ENCODE measurements around the gene ACSL5. TPM values are rescaled to one million over a fixed set of nuclear protein-coding genes. Genes with fewer than 3 reads are reported as not detected.

The ACSL5 gene
- total and polyA plus RNA-seq, 2 of the 8 experiments (the other 6 are each of a cell fraction or from before 2014, with no cell fraction given) = not detected

- Histone ChIP-seq H3K23me2 (ENCODE audit: low read depth, low read length) (peaks cover 3% of the 10 kb centered on the region; the same call in 1 of the 2 replicates), H3K14ac (ENCODE audit: insufficient read length) (no peak overlapping the region), H3K4me2 (ENCODE audit: insufficient read depth in 1 of 2, low read depth in 2 of 2, low read length in 2 of 2) (peak overlapping the region; percentile 89 to 92), H3K9me3 (ENCODE audit: insufficient read depth in 2 of 2, low read depth in 1 of 2, low read length in 1 of 2) (no peaks in the 10 kb centered on the region), H3K18ac (ENCODE audit: extremely low read depth, low read length) (no peak overlapping the region), H2BK20ac (ENCODE audit: low read length) (no peak overlapping the region), H2BK5ac (ENCODE audit: low read depth, low read length) (no peak overlapping the region), H2AFZ (ENCODE audit: low read length) (peak overlapping the region; percentile 98; the same call in 1 of the 2 replicates), H3K27me3 (replicated peaks in 1 of 4; ENCODE audit: control insufficient read depth in 3 of 4, extremely low read depth in 1 of 4, insufficient read depth in 3 of 4, low read length in 3 of 4) (no peaks in the 10 kb centered on the region), H3K9ac (replicated peaks in 1 of 4; ENCODE audit: extremely low read depth in 1 of 4, low read depth in 3 of 4, low read length in 3 of 4) (peak overlapping the region in 3 of 4 experiments; percentile 72 to 88 (median 85); a peak in 6 of 7 replicates), H3K79me2 (ENCODE audit: control insufficient read depth in 1 of 2, insufficient read depth in 2 of 2, low read length in 2 of 2) (peaks cover 0 to 56% of the 10 kb centered on the region in 2 experiments; a peak in 3 of 4 replicates), H4K91ac (replicated peaks; ENCODE audit: insufficient read length, low read length) (peak overlapping the region; percentile 73), H2AK5ac (ENCODE audit: low read depth, low read length) (no peak overlapping the region), H3K23ac (ENCODE audit: insufficient read length) (no peak overlapping the region), H3K4me3 (ENCODE audit: extremely low read depth in 1 of 4, insufficient read depth in 2 of 4, low read depth in 3 of 4, low read length in 4 of 4) (peak overlapping the region; percentile 85 to 99 (median 96)), H3K56ac (replicated peaks; ENCODE audit: insufficient read length, low read depth, low read length) (no peak overlapping the region), H3K4ac (replicated peaks; ENCODE audit: insufficient read length, low read depth, low read length) (no peak overlapping the region), H3K27ac (ENCODE audit: low read depth, low read length) (peak overlapping the region; percentile 94), H4K20me1 (replicated peaks in 1 of 2; ENCODE audit: control insufficient read depth in 1 of 2, insufficient read depth in 2 of 2, low read length in 2 of 2) (peaks cover 2% of the 10 kb centered on the region in 2 experiments), H2BK120ac (replicated peaks; ENCODE audit: low read depth, low read length) (no peak overlapping the region), H2BK15ac (ENCODE audit: low read length) (no peak overlapping the region), H3K36me3 (ENCODE audit: control insufficient read depth in 2 of 4, insufficient read depth in 4 of 4, low read length in 3 of 4) (peaks cover 0 to 20% (median 4%) of the 10 kb centered on the region in 4 experiments; a peak in 5 of 8 replicates), H4K8ac (ENCODE audit: extremely low read depth, insufficient read depth, low read length) (peak overlapping the region; percentile 76; the same call in 1 of the 2 replicates), H3K79me1 (ENCODE audit: low read depth, low read length) (0 out of 2 replicates have a peak, but pooled peaks cover 5% of the 10 kb centered on the region), H2BK12ac (ENCODE audit: low read depth, low read length) (no peak overlapping the region), H4K5ac (ENCODE audit: insufficient read length, low read depth, low read length) (peak overlapping the region; percentile 85), H3K4me1 (replicated peaks in 1 of 4; ENCODE audit: control insufficient read depth in 3 of 4, insufficient read depth in 4 of 4, low read length in 3 of 4) (no peaks in the 10 kb centered on the region; a peak in 1 of 7 replicates)
- DNase-seq (ENCODE audit: low read depth in 1 of 2, low spot score in 2 of 2) = no peak
- CTCF ChIA-PET (ENCODE audit: partially characterized antibody) = interaction anchor here (1.9 kb wide), 1 partner anchor 13 kb away, joined by 6 read pairs; no protein-coding TSS in a partner anchor
- WGBS, 2 experiments (ENCODE audit: extremely low coverage in 1 of 2, insufficient coverage in 1 of 2, insufficient read length in 1 of 2, insufficient replicate concordance in 2 of 2, low coverage in 1 of 2, low lambda C conversion rate in 2 of 2, missing lambda C conversion rate in 1 of 2) = 15% methylated on average over 10 of the region's 10 CpGs; no CpG with 5 or more reads in 1 of the 2 experiments
- POLR2A ChIA-PET (ENCODE audit: partially characterized antibody) = interaction anchor here (0.9 to 2.6 kb wide), 4 partner anchors 9 to 16 kb away, joined by 5 to 16 read pairs (median 6); no protein-coding TSS in a partner anchor
- FAIRE-seq = no peak
- no peak for TF ChIP-seq NANOG (IDR thresholded peaks at IDR 0.05; ENCODE audit: insufficient read depth, low read depth, low read length, poor library complexity, severe bottlenecking)
- no peak for TF ChIP-seq ATF3 (IDR thresholded peaks at IDR 0.05; ENCODE audit: insufficient read depth, low read depth, low read length)
- TF ChIP-seq CEBPB (IDR thresholded peaks at IDR 0.05; ENCODE audit: low read depth, low read length) = no peak
- no peak for TF ChIP-seq KDM4A (IDR thresholded peaks at IDR 0.05; ENCODE audit: low read depth, low read length, severe bottlenecking)
- no peak for TF ChIP-seq ZNF274 (IDR thresholded peaks at IDR 0.05; ENCODE audit: borderline replicate concordance, extremely low read depth, low read length)
- TF ChIP-seq NRF1 (IDR thresholded peaks at IDR 0.05; ENCODE audit: low read depth, low read length) = no peak
- TF ChIP-seq TBP (IDR thresholded peaks at IDR 0.05; ENCODE audit: low read depth, low read length) = no peak
- TF ChIP-seq SP1 (IDR thresholded peaks at IDR 0.05; ENCODE audit: low read depth, low read length) = no peak
- no peak for TF ChIP-seq HDAC2 (IDR thresholded peaks at IDR 0.05; ENCODE audit: borderline replicate concordance in 1 of 2, low read depth in 2 of 2, low read length in 2 of 2)
- TF ChIP-seq POLR2AphosphoS5 (IDR thresholded peaks at IDR 0.05; ENCODE audit: low read depth, low read length) = no peak
- TF ChIP-seq BRCA1 (IDR thresholded peaks at IDR 0.05; ENCODE audit: low read depth, low read length) = no peak
- TF ChIP-seq MAFK (IDR thresholded peaks at IDR 0.05; ENCODE audit: low read depth, low read length) = no peak
- no peak for TF ChIP-seq E2F6 (IDR thresholded peaks at IDR 0.05)
Observed at GRCh38 chr10:112447620-112447928, 73.7 kb downstream of the ACSL5 start.
